DND-41 (cell line): ENCODE data around the gene SPATA1.
A peak's percentile ranks its signal among the peaks of the same experiment; 100 is the strongest.

Source experiments
- ATAC-seq: fragments of 200-7000 bp; cut with Tn5 transposase; 3 replicates; pipeline ENCODE4 v1.9.1; 2021; ENCODE audit warnings: low read depth; ENCODE audit not compliant: insufficient read depth
- DNase-seq: peaks from one replicate; pipeline ENCODE4 v3.0.0-alpha.2; 2020
- H2AFZ ChIP-seq: 2 replicates; pipeline ENCODE4 v1.6.0; 2012; ENCODE audit warnings: low read depth, low read length
- H3K27ac ChIP-seq: 2 replicates; pipeline ENCODE4 v1.5.1; 2012; ENCODE audit warnings: low read length, inconsistent platforms
- H3K27me3 ChIP-seq: fragments of 200-600 bp; sonication (generic); 2 replicates; pipeline ENCODE4 v1.6.0; 2012; ENCODE audit warnings: low read length, mild to moderate bottlenecking, inconsistent platforms; ENCODE audit not compliant: insufficient read depth, poor library complexity
- H3K36me3 ChIP-seq: 2 replicates; pipeline ENCODE4 v1.5.1; 2012; ENCODE audit warnings: low read length, inconsistent platforms; ENCODE audit not compliant: insufficient read depth
- H3K4me1 ChIP-seq: 2 replicates; pipeline ENCODE4 v1.5.1; 2012; ENCODE audit warnings: mild to moderate bottlenecking, low read length; ENCODE audit not compliant: insufficient read depth
- H3K4me2 ChIP-seq: 2 replicates; pipeline ENCODE4 v1.6.0; 2012; ENCODE audit warnings: mild to moderate bottlenecking, moderate library complexity, low read length, inconsistent platforms; ENCODE audit not compliant: insufficient read depth
- H3K4me3 ChIP-seq, 2 experiments: fragments of 200-600 bp in 1 of 2; shearing (Covaris generic) in 1 of 2; 2 replicates each; pipeline ENCODE4 v1.5.1; 2012 to 2016; ENCODE audit warnings: inconsistent platforms in 2 of 2, low read length in 2 of 2, mild to moderate bottlenecking in 2 of 2, low read depth in 1 of 2, moderate library complexity in 1 of 2
- H3K79me2 ChIP-seq: 2 replicates; pipeline ENCODE4 v1.6.0; 2012; ENCODE audit warnings: low read length, inconsistent platforms; ENCODE audit not compliant: insufficient read depth
- H3K9ac ChIP-seq: 2 replicates; pipeline ENCODE4 v1.6.0; 2012; ENCODE audit warnings: low read depth, mild to moderate bottlenecking, inconsistent platforms, low read length, moderate library complexity
- H3K9me3 ChIP-seq: 2 replicates; pipeline ENCODE4 v1.5.1; 2012; ENCODE audit warnings: low read length, moderate library complexity, mild to moderate bottlenecking, inconsistent platforms; ENCODE audit not compliant: insufficient read depth, severe bottlenecking
- H4K20me1 ChIP-seq: 2 replicates; pipeline ENCODE4 v1.6.0; 2012; ENCODE audit warnings: low read length; ENCODE audit not compliant: insufficient read depth
- CTCF ChIP-seq: IDR thresholded peaks from 2 replicates; pipeline ENCODE4 v1.5.1; 2012; ENCODE audit warnings: borderline replicate concordance, low read length, moderate library complexity, mild to moderate bottlenecking; ENCODE audit not compliant: poor library complexity, severe bottlenecking; ENCODE audit errors: extremely low read depth
- EZH2 ChIP-seq: IDR thresholded peaks from 3 replicates; pipeline ENCODE4 v1.6.1; 2012; ENCODE audit warnings: borderline replicate concordance, low read depth, mild to moderate bottlenecking, moderate library complexity, low read length, inconsistent platforms; ENCODE audit not compliant: severe bottlenecking

The SPATA1 gene

GRCh38 chr1:84480650-84481049 is 25.5 kb upstream of the SPATA1 start:
- Histone ChIP-seq H2AFZ (no peak overlapping the region), H3K4me1 (peaks cover 29% of the 10 kb centered on the region), H3K27ac (no peak overlapping the region), H3K36me3 (peaks cover 44% of the 10 kb centered on the region), H4K20me1 (peaks cover 13% of the 10 kb centered on the region; the same call in 1 of the 2 replicates), H3K9me3 (peaks cover 9% of the 10 kb centered on the region), H3K4me2 (peak overlapping the region; percentile 99), H3K27me3 (no peaks in the 10 kb centered on the region), H3K9ac (peak overlapping the region; percentile 74), H3K4me3 (peak overlapping the region; percentile 93 to 96; a peak in 3 of 4 replicates), H3K79me2 (peaks cover 66% of the 10 kb centered on the region)
- DNase-seq (no peak), ATAC-seq (no peak)
- TF ChIP-seq EZH2: no peak
- TF ChIP-seq CTCF: no peak

GRCh38 chr1:84481317-84481716 is 24.9 kb upstream of the SPATA1 start:
- DNase-seq (no peak), ATAC-seq (no peak)
- H3K4me1 ChIP-seq: peaks cover 29% of the 10 kb centered on the region
- peaks cover 9% of the 10 kb centered on the region for H3K9me3 ChIP-seq
- TF ChIP-seq CTCF (no peak), EZH2 (no peak)
- H3K36me3 ChIP-seq: peaks cover 50% of the 10 kb centered on the region
- peaks cover 17% of the 10 kb centered on the region; the same call in 1 of the 2 replicates for H4K20me1 ChIP-seq
- 0 out of 2 replicates have a peak overlapping the region, but pooled peaks have one; percentile 35 for H3K27ac ChIP-seq
- no peaks in the 10 kb centered on the region for H3K27me3 ChIP-seq
- peak overlapping the region; percentile 99 for H3K4me2 ChIP-seq
- peak overlapping the region; percentile 14; the same call in 1 of the 2 replicates for H3K9ac ChIP-seq
- H2AFZ ChIP-seq: no peak overlapping the region
- peaks cover 71% of the 10 kb centered on the region for H3K79me2 ChIP-seq
- peak overlapping the region in 1 of 2 experiments; percentile 45; a peak in 3 of 4 replicates for H3K4me3 ChIP-seq

- Histone ChIP-seq H2AFZ (no peak overlapping the region), H3K27me3 (no peaks in the 10 kb centered on the region), H3K4me1 (no peaks in the 10 kb centered on the region; the same call in 1 of the 2 replicates), H3K9me3 (no peaks in the 10 kb centered on the region), H3K36me3 (peaks cover 82% of the 10 kb centered on the region), H3K27ac (no peak overlapping the region), H3K4me3 (no peak overlapping the region), H3K9ac (no peak overlapping the region), H4K20me1 (peaks cover 12% of the 10 kb centered on the region), H3K4me2 (no peak overlapping the region), H3K79me2 (peaks cover 52% of the 10 kb centered on the region)
- ATAC-seq (no peak), DNase-seq (no peak)
- TF ChIP-seq CTCF: no peak
- TF ChIP-seq EZH2: no peak
Measured at GRCh38 chr1:84488107-84488506, 18.1 kb upstream of the SPATA1 start.
